Testis (tissue), 3 donors: ENCODE results near the gene BUD31. TPM values are rescaled to one million over a fixed set of nuclear protein-coding genes. Genes with fewer than 3 reads are reported as not detected.

Experiments used
- DNase-seq: peaks from one replicate; pipeline ENCODE4 v3.0.0-alpha.2; 2019
- H3K27ac ChIP-seq, 2 donors: fragments of 200-600 bp; sonication (generic); one replicate each; pipeline ENCODE4 v1.5.1; 2019
- H3K27me3 ChIP-seq: fragments of 200-600 bp; sonication (generic); one replicate; pipeline ENCODE4 v1.5.1; 2019
- H3K36me3 ChIP-seq: fragments of 200-600 bp; sonication (generic); one replicate; pipeline ENCODE4 v1.5.1; 2017; ENCODE audit warnings: low read depth; ENCODE audit errors: missing control alignments
- H3K4me1 ChIP-seq: fragments of 200-600 bp; sonication (generic); one replicate; pipeline ENCODE4 v1.5.1; 2019
- H3K4me3 ChIP-seq, 2 donors: fragments of 200-600 bp; sonication (generic); one replicate each; pipeline ENCODE4 v1.5.1; 2017 to 2019
- H3K9me3 ChIP-seq: fragments of 200-600 bp; sonication (generic); one replicate; pipeline ENCODE4 v1.5.1; 2017
- CTCF ChIP-seq, 3 experiments: fragments of 450-650 bp in 2 of 3; fragments of 200-600 bp in 1 of 3; sonication (generic) in 1 of 3; IDR thresholded peaks; one replicate each; pipeline ENCODE4 v1.5.1; 2016 to 2019; ENCODE audit warnings: antibody characterized with exemption in 3 of 3, mild to moderate bottlenecking in 2 of 3, moderate library complexity in 1 of 3
- POLR2A ChIP-seq: fragments of 450-650 bp; IDR thresholded peaks from one replicate; pipeline ENCODE4 v1.6.1; 2017; ENCODE audit warnings: antibody characterized with exemption, mild to moderate bottlenecking, moderate library complexity
- WGBS, 2 donors: methylation state at CpG; one replicate each; pipeline ENCODE4 v1.1.5; 2018; 5-methylcytosine and 5-hydroxymethylcytosine counted together
- intact Hi-C: fragments of 100-400 bp; cut with DNase I; formaldehyde crosslinking; loops from one replicate; pipeline ENCODE4 v1.15.1; 2023; ENCODE audit warnings: low total_unique reads
- polyA plus RNA-seq: library from polyadenylated mRNA; stranded (reverse); fragments of 350-450 nt; fragmentation: Illumina TruSeq; extraction: RNeasy Lipid Tissue Mini Kit (QIAGEN cat#74804); gene quantifications from one replicate; pipeline ENCODE4 v1.2.3, GENCODE V29; 2014; ENCODE audit warnings: low read depth, low replicate concordance; ENCODE audit not compliant: insufficient read depth
- total RNA-seq, 2 donors: library from RNA; depleted of rRNA; stranded (reverse); fragments of >200 nt; gene quantifications; one replicate each; pipeline ENCODE4 v1.2.3, GENCODE V29; 2016

The BUD31 gene
- total and polyA plus RNA-seq, 3 donors from 2014 or later, result 91.2 to 174 (median 123) TPM

GRCh38 chr7:99397297-99397983 lies 11.3 kb upstream of the BUD31 start:
- peaks cover 4% of the 10 kb centered on the region for H3K4me1 ChIP-seq
- no peak overlapping the region for H3K4me3 ChIP-seq
- intact Hi-C loops, result no loop called here
- WGBS, 2 donors, result 80 to 86% methylated on average over 12 to 18 of the region's 18 CpGs
- H3K36me3 ChIP-seq, result no peaks in the 10 kb centered on the region
- DNase-seq, result no peak
- H3K27me3 ChIP-seq, result no peaks in the 10 kb centered on the region
- no peaks in the 10 kb centered on the region for H3K9me3 ChIP-seq
- H3K27ac ChIP-seq, result no peak overlapping the region
- TF ChIP-seq CTCF (IDR thresholded peaks at IDR 0.05), result no peak
- TF ChIP-seq POLR2A, result no peak

- H3K27ac ChIP-seq, result no peak overlapping the region
- WGBS, 2 donors, result 46 to 73% methylated on average over 2 to 5 of the region's 5 CpGs
- no peaks in the 10 kb centered on the region for H3K4me1 ChIP-seq
- no peaks in the 10 kb centered on the region for H3K27me3 ChIP-seq
- H3K4me3 ChIP-seq, result no peak overlapping the region
- no peaks in the 10 kb centered on the region for H3K9me3 ChIP-seq
- DNase-seq, result no peak
- no peak for TF ChIP-seq POLR2A
- TF ChIP-seq CTCF (IDR thresholded peaks at IDR 0.05), result no peak
- no peaks in the 10 kb centered on the region for H3K36me3 ChIP-seq
- intact Hi-C loops, result no loop called here
Measured at GRCh38 chr7:99398891-99399445, 9.8 kb upstream of the BUD31 start.

- no peaks in the 10 kb centered on the region for H3K36me3 ChIP-seq
- H3K27me3 ChIP-seq, result no peaks in the 10 kb centered on the region
- H3K9me3 ChIP-seq, result no peaks in the 10 kb centered on the region
- DNase-seq, result no peak
- H3K4me3 ChIP-seq, result no peak overlapping the region
- intact Hi-C loops, result no loop called here
- peaks cover 2% of the 10 kb centered on the region for H3K4me1 ChIP-seq
- no peak overlapping the region for H3K27ac ChIP-seq
- WGBS, 2 donors, result 75 to 79% methylated on average over 6 of the region's 6 CpGs
- no peak for TF ChIP-seq POLR2A
- TF ChIP-seq CTCF (IDR thresholded peaks at IDR 0.05), result no peak
Measured at GRCh38 chr7:99399597-99399996, 9.2 kb upstream of the BUD31 start.

GRCh38 chr7:99402854-99403253 lies 5.9 kb upstream of the BUD31 start:
- Histone ChIP-seq H3K9me3 (no peaks in the 10 kb centered on the region), H3K4me1 (peaks cover 14% of the 10 kb centered on the region), H3K36me3 (no peaks in the 10 kb centered on the region), H3K4me3 (no peak overlapping the region), H3K27ac (no peak overlapping the region), H3K27me3 (no peaks in the 10 kb centered on the region)
- WGBS, 2 donors, result 94 to 95% methylated on average over 3 of the region's 3 CpGs
- TF ChIP-seq POLR2A (no peak), CTCF (IDR thresholded peaks at IDR 0.05) (no peak)
- intact Hi-C loops, result no loop called here
- no peak for DNase-seq

- Histone ChIP-seq H3K27me3 (no peaks in the 10 kb centered on the region), H3K4me1 (peaks cover 14% of the 10 kb centered on the region), H3K36me3 (no peaks in the 10 kb centered on the region), H3K27ac (no peak overlapping the region), H3K4me3 (no peak overlapping the region), H3K9me3 (no peaks in the 10 kb centered on the region)
- no peak for DNase-seq
- whole genome bisulfite sequencing, 2 donors, result 82 to 87% methylated on average over 3 to 5 of the region's 5 CpGs
- intact Hi-C loops, result no loop called here
- TF ChIP-seq POLR2A (no peak), CTCF (IDR thresholded peaks at IDR 0.05) (no peak)
Measured at GRCh38 chr7:99403764-99404163, 5.0 kb upstream of the BUD31 start.
